ENCODE measurements around the gene TTBK2.
"Not testable (repeated sequence)": the region's sequence is repeated elsewhere in the genome, so short reads cannot be mapped to it uniquely, and the experiment has no call there.

The TTBK2 gene

DNA sequence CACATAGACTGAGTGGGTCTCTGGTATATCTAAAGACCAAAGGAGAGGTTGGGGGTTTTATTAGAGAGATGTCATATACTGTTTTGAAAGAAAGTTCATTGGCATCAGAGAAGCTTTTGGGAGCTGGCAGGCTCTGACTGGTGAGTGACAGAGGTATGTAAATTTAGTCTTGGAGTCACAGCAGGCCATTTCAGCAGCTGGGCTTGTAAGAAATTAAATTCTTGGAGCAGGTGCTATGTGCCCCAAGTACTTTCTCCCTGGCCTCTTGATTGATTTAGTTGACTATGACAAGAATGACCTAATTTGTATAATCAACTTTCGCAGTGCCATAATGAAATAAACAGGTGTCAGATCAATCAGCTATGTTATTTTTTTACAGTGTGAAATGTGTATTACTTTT is 135.9 kb downstream of the TTBK2 start:
- H3K4me1 Mint-ChIP-seq (ENCODE audit: low read depth): no peaks in the 10 kb centered on the region
- H3K4me3 Mint-ChIP-seq: no peak overlapping the region
- H3K27ac Mint-ChIP-seq: no peak overlapping the region
- DNase-seq: no peak
- H3K36me3 Mint-ChIP-seq (ENCODE audit: low read depth): peaks cover 26% of the 10 kb centered on the region
- no peaks in the 10 kb centered on the region for H3K9me3 Mint-ChIP-seq
- no peaks in the 10 kb centered on the region for H3K27me3 Mint-ChIP-seq

GRCh38 chr15:42782716-42783115 is 137.9 kb downstream of the TTBK2 start:
- peaks cover 26% of the 10 kb centered on the region for H3K36me3 Mint-ChIP-seq (ENCODE audit: low read depth)
- H3K4me3 Mint-ChIP-seq: no peak overlapping the region
- no peaks in the 10 kb centered on the region for H3K4me1 Mint-ChIP-seq (ENCODE audit: low read depth)
- H3K27me3 Mint-ChIP-seq: no peaks in the 10 kb centered on the region
- no peak for DNase-seq
- no peaks in the 10 kb centered on the region for H3K9me3 Mint-ChIP-seq
- no peak overlapping the region for H3K27ac Mint-ChIP-seq

GRCh38 chr15:42775416-42775815 is 145.2 kb downstream of the TTBK2 start:
- H3K4me1 Mint-ChIP-seq (ENCODE audit: low read depth): no peaks in the 10 kb centered on the region
- H3K27me3 Mint-ChIP-seq: no peaks in the 10 kb centered on the region
- H3K9me3 Mint-ChIP-seq: no peaks in the 10 kb centered on the region
- H3K4me3 Mint-ChIP-seq: no peak overlapping the region
- DNase-seq: no peak
- H3K27ac Mint-ChIP-seq: no peak overlapping the region
- peaks cover 48% of the 10 kb centered on the region for H3K36me3 Mint-ChIP-seq (ENCODE audit: low read depth)

GRCh38 chr15:42772901-42773300 is 147.7 kb downstream of the TTBK2 start:
- no peak overlapping the region for H3K27ac Mint-ChIP-seq
- no peaks in the 10 kb centered on the region for H3K9me3 Mint-ChIP-seq
- no peaks in the 10 kb centered on the region for H3K27me3 Mint-ChIP-seq
- H3K36me3 Mint-ChIP-seq (ENCODE audit: low read depth): peaks cover 66% of the 10 kb centered on the region
- DNase-seq: no peak
- no peaks in the 10 kb centered on the region for H3K4me1 Mint-ChIP-seq (ENCODE audit: low read depth)
- no peak overlapping the region for H3K4me3 Mint-ChIP-seq

DNA sequence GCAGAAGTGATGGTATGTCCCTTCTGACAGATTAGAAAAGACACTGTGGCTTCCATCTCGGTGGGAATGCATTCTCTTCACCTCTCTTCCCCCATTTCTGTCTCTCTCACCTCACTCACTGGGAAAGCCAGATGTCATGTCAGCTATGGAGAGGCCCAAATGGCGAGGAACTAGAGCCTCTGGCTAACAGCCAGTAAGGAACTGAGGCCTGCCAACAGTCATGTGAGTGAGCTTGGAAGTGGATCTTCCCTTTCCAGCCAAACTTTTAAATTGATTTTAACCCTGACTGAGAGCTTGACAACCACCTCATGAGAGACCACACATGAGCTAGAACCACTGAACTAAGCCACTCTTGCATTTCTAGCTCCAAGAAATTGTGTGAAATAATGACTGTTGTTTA is 148.4 kb downstream of the TTBK2 start:
- peaks cover 71% of the 10 kb centered on the region for H3K36me3 Mint-ChIP-seq (ENCODE audit: low read depth)
- H3K4me1 Mint-ChIP-seq (ENCODE audit: low read depth): no peaks in the 10 kb centered on the region
- H3K4me3 Mint-ChIP-seq: no peak overlapping the region
- peaks cover 5% of the 10 kb centered on the region for H3K9me3 Mint-ChIP-seq
- no peak overlapping the region for H3K27ac Mint-ChIP-seq
- no peak for DNase-seq
- no peaks in the 10 kb centered on the region for H3K27me3 Mint-ChIP-seq

GRCh38 chr15:42766109-42766508 is 154.5 kb downstream of the TTBK2 start:
- H3K27me3 Mint-ChIP-seq; H3K27ac Mint-ChIP-seq; H3K4me1 Mint-ChIP-seq (ENCODE audit: low read depth); DNase-seq; H3K4me3 Mint-ChIP-seq: not testable (repeated sequence)
- H3K36me3 Mint-ChIP-seq (ENCODE audit: low read depth): peaks cover 81% of the 10 kb centered on the region
- peaks cover 28% of the 10 kb centered on the region for H3K9me3 Mint-ChIP-seq

- H3K27me3 Mint-ChIP-seq; H3K4me3 Mint-ChIP-seq; DNase-seq; H3K27ac Mint-ChIP-seq; H3K4me1 Mint-ChIP-seq (ENCODE audit: low read depth): not testable (repeated sequence)
- peaks cover 37% of the 10 kb centered on the region for H3K9me3 Mint-ChIP-seq
- H3K36me3 Mint-ChIP-seq (ENCODE audit: low read depth): peaks cover 82% of the 10 kb centered on the region
Measured at GRCh38 chr15:42764154-42764731, 156.3 kb downstream of the TTBK2 start.

DNA sequence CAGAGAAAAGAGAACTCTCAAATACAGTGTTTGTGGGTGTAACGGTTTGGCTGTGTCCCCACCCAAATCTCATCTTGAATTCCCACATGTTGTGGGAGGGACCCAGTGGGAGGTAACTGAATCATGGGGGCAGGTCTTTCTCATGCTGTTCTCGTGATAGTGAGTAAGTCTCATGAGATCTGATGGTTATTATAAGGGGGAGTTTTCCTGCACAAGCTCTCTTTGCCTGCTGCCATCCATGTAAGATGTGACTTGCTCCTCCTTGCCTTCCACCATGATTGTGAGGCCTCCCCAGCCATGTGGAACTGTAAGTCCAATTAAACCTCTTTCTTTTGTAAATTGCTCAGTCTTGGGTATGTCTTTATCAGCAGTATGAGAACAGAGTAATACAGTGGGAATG is 158.8 kb downstream of the TTBK2 start:
- H3K4me3 Mint-ChIP-seq; DNase-seq; H3K27ac Mint-ChIP-seq; H3K4me1 Mint-ChIP-seq (ENCODE audit: low read depth); H3K27me3 Mint-ChIP-seq: not testable (repeated sequence)
- Mint-ChIP-seq H3K9me3 (peaks cover 30% of the 10 kb centered on the region), H3K36me3 (ENCODE audit: low read depth) (peaks cover 62% of the 10 kb centered on the region)

- H3K36me3 Mint-ChIP-seq (ENCODE audit: low read depth): peaks cover 53% of the 10 kb centered on the region
- no peak overlapping the region for H3K27ac Mint-ChIP-seq
- H3K9me3 Mint-ChIP-seq: peaks cover 22% of the 10 kb centered on the region
- H3K4me3 Mint-ChIP-seq: no peak overlapping the region
- DNase-seq: no peak
- H3K27me3 Mint-ChIP-seq: no peaks in the 10 kb centered on the region
- no peaks in the 10 kb centered on the region for H3K4me1 Mint-ChIP-seq (ENCODE audit: low read depth)
Measured at GRCh38 chr15:42760759-42761158, 159.8 kb downstream of the TTBK2 start.

DNA sequence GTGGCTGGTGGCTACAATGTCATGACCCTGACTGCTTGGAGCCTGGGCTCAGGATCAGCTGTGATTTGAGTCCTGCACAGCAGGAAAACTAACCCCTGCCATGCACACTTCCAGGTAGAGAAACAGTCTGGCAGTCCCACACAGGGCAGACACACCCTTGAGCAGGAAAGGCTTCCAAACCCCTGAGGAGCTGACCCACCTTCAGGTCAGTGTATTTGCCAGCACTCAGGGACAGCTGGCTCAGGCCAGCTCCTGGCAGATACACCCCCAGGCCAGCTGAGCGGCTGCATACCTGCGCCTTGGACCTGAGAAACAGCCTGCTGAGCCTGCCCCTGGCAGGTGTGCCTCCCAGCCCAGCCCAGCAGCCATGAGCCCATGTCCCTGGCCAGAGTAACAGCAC is 161.5 kb downstream of the TTBK2 start:
- Mint-ChIP-seq H3K4me1 (ENCODE audit: low read depth) (no peaks in the 10 kb centered on the region), H3K27me3 (no peaks in the 10 kb centered on the region), H3K4me3 (no peak overlapping the region), H3K9me3 (peaks cover 20% of the 10 kb centered on the region), H3K27ac (no peak overlapping the region), H3K36me3 (ENCODE audit: low read depth) (peaks cover 38% of the 10 kb centered on the region)
- DNase-seq: no peak

DNA sequence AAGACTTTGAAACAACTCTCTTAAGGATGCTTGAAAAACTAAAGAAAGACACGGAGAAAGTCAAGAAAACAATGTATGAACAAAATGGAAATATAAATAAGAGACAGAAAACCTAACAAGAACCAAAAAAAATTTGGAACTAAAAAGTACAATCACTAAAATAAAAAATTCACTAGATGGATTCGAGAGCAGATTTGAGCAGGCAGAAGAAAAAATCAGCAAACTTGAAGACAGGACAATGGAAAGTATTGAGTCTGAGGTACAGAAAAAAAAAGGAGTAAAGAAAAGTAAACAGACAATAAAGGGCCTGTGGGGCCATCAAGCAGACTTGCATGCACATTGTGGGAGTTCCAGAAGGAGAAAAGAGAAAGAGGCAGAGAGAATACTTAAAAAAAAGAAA is 170.3 kb downstream of the TTBK2 start:
- Mint-ChIP-seq H3K36me3 (ENCODE audit: low read depth) (peaks cover 56% of the 10 kb centered on the region), H3K4me1 (ENCODE audit: low read depth) (no peaks in the 10 kb centered on the region), H3K27ac (no peak overlapping the region)

DNA sequence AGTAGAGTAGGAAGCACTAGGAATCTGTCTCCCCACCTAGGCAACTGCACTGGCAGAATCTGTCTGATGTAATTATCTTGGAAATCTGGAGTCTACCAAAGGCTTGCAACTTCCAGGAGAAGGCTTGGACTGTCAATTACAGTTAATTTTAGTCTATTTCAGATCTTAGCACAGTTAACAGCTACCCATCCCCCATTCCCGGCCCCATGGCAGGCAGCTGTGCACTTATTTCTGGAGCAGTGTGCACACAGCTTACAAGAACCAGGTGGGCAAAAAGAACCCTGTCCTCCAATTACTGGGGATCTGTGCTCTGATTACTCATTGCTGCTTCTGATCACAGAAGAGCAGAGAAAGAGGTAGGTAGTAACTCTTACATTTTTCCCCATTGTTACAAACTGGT is 171.3 kb downstream of the TTBK2 start:
- Mint-ChIP-seq H3K4me1 (ENCODE audit: low read depth) (no peaks in the 10 kb centered on the region), H3K27ac (no peak overlapping the region), H3K4me3 (no peak overlapping the region), H3K27me3 (no peaks in the 10 kb centered on the region), H3K36me3 (ENCODE audit: low read depth) (peaks cover 62% of the 10 kb centered on the region), H3K9me3 (no peaks in the 10 kb centered on the region)
- DNase-seq: no peak

More for the DNA sequence above, 170.3 kb downstream of the TTBK2 start:
- H3K9me3 Mint-ChIP-seq: no peaks in the 10 kb centered on the region
- no peaks in the 10 kb centered on the region for H3K27me3 Mint-ChIP-seq
- H3K4me3 Mint-ChIP-seq: no peak overlapping the region
- DNase-seq: no peak

- no peak overlapping the region for H3K27ac Mint-ChIP-seq
- no peak for DNase-seq
- H3K27me3 Mint-ChIP-seq: no peaks in the 10 kb centered on the region
- H3K4me3 Mint-ChIP-seq: no peak overlapping the region
- H3K4me1 Mint-ChIP-seq (ENCODE audit: low read depth): no peaks in the 10 kb centered on the region
- peaks cover 19% of the 10 kb centered on the region for H3K36me3 Mint-ChIP-seq (ENCODE audit: low read depth)
- no peaks in the 10 kb centered on the region for H3K9me3 Mint-ChIP-seq
Measured at GRCh38 chr15:42744195-42744594, 176.4 kb downstream of the TTBK2 start.

- H3K36me3 Mint-ChIP-seq (ENCODE audit: low read depth): peaks cover 15% of the 10 kb centered on the region
- no peak overlapping the region for H3K27ac Mint-ChIP-seq
- H3K9me3 Mint-ChIP-seq: no peaks in the 10 kb centered on the region
- H3K4me1 Mint-ChIP-seq (ENCODE audit: low read depth): peaks cover 5% of the 10 kb centered on the region
- no peak overlapping the region for H3K4me3 Mint-ChIP-seq
- H3K27me3 Mint-ChIP-seq: no peaks in the 10 kb centered on the region
- DNase-seq: no peak
Measured at GRCh38 chr15:42742149-42742548, 178.4 kb downstream of the TTBK2 start.

DNA sequence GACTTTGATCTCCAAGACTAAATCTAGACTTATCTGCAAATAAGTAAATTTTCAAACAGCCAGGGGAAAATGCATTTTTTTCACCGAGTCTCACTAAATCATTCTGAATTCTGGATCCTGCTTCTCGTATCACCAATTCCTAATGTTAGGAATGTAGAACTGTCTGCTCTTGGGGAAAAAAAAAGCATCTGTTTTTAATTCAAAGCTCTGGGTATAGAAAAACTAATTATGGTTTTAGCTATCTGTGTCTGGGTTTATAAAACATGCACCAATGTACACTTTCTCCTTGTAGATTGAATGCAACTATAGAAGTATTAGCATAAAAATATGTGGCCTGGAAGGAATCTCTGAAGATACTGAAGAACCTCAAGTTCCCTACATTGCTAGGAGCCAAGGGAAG is 178.9 kb downstream of the TTBK2 start:
- Mint-ChIP-seq H3K4me3 (no peak overlapping the region), H3K9me3 (no peaks in the 10 kb centered on the region), H3K27me3 (no peaks in the 10 kb centered on the region), H3K36me3 (ENCODE audit: low read depth) (peaks cover 15% of the 10 kb centered on the region), H3K4me1 (ENCODE audit: low read depth) (peaks cover 5% of the 10 kb centered on the region), H3K27ac (no peak overlapping the region)
- DNase-seq: no peak

Data from activated T-cell treated with anti-CD3 and anti-CD28 coated beads, Interleukin-2, amount 50 U/mL, for 24 hours (primary cell).